Adrenal gland (tissue), 12 donors: ENCODE measurements around the gene PLA2G4D. TPM values are rescaled to one million over a fixed set of nuclear protein-coding genes. Genes with fewer than 3 reads are reported as not detected.
A peak's percentile ranks its signal among the peaks of the same experiment; 100 is the strongest.

Experiments used
- DNase-seq, 7 donors: peaks; one replicate each; pipeline ENCODE4 v3.0.0-alpha.2; 2019 to 2020
- H3K27ac ChIP-seq, 5 donors: fragments of 200-600 bp; sonication (generic) in 4 of 5; 1 replicate in 3 of 5; 2 replicates in 2 of 5; pipeline versions ENCODE4 v1.5.1 to v1.8.0; 2016 to 2020; ENCODE audit warnings: mild to moderate bottlenecking in 1 of 5
- H3K27me3 ChIP-seq: fragments of 200-600 bp; 2 replicates; pipeline ENCODE4 v1.8.0; 2021
- H3K36me3 ChIP-seq, 2 donors: fragments of 200-600 bp; replicated peaks in 1 of 2; 1 replicate in 1 of 2; 2 replicates in 1 of 2; pipeline versions ENCODE4 v1.5.1 to v1.8.0; 2018 to 2022
- H3K4me1 ChIP-seq, 2 donors: fragments of 200-600 bp; replicated peaks in 1 of 2; 1 replicate in 1 of 2; 2 replicates in 1 of 2; pipeline versions ENCODE4 v1.5.1 to v1.8.0; 2018 to 2021
- H3K4me3 ChIP-seq, 4 donors: fragments of 200-600 bp; sonication (generic) in 3 of 4; one replicate each; pipeline ENCODE4 v1.5.1; 2016 to 2018
- H3K9me3 ChIP-seq, 3 donors: fragments of 200-600 bp; sonication (generic) in 1 of 3; replicated peaks in 1 of 3; 1 replicate in 2 of 3; 2 replicates in 1 of 3; pipeline versions ENCODE4 v1.5.1 to v1.8.0; 2016 to 2021
- CTCF ChIP-seq, 6 experiments: fragments of 450-650 bp in 4 of 6; fragments of 200-600 bp in 2 of 6; sonication (generic) in 1 of 6; IDR thresholded peaks; 1 replicate in 5 of 6; 2 replicates in 1 of 6; pipeline versions ENCODE4 v1.5.1 to v1.8.0; 2016 to 2021; ENCODE audit warnings: antibody characterized with exemption in 6 of 6, mild to moderate bottlenecking in 2 of 6, moderate library complexity in 1 of 6
- POLR2A ChIP-seq, 2 donors: fragments of 450-650 bp; IDR thresholded peaks; one replicate each; pipeline ENCODE4 v1.6.1; 2017; ENCODE audit warnings: antibody characterized with exemption in 2 of 2, mild to moderate bottlenecking in 2 of 2, moderate library complexity in 1 of 2
- WGBS, 4 donors: extraction: QIAGEN DNeasy Blood & Tissue Kit in 2 of 4; methylation state at CpG; one replicate each; pipeline versions ENCODE4 v1.1.5 to v1.1.7; 2013 to 2017; 5-methylcytosine and 5-hydroxymethylcytosine counted together
- intact Hi-C, 2 donors: fragments of 100-400 bp; cut with DNase I; formaldehyde crosslinking; loops; one replicate each; pipeline versions ENCODE4 v1.14.1 to v1.15.0; 2022 to 2023
- polyA plus RNA-seq, 3 donors: library from polyadenylated mRNA; stranded (reverse); fragments of 200-250 nt in 2 of 3; fragments of 350-450 nt in 1 of 3; fragmentation: Illumina TruSeq in 1 of 3; extraction: RNeasy Lipid Tissue Mini Kit (QIAGEN cat#74804) in 1 of 3; gene quantifications; one replicate each; pipeline ENCODE4 v1.2.3, GENCODE V29; 2013 to 2014
- total RNA-seq, 9 donors: library from RNA; depleted of rRNA in 4 of 9; stranded (reverse); fragments of >200 nt in 4 of 9; fragments of 120-200 nt in 1 of 9; fragmentation: NEBNext Ultra II Directional in 1 of 9; extraction: Animal tissue kit (Norgen Biotek cat#: 25700) in 1 of 9; gene quantifications; one replicate each; pipeline versions ENCODE4 v1.1.0 to v1.2.4, GENCODE V29; 2013 to 2023
- donor health status: healthy with polysubstance abuse.
- donor health status: Bipolar disorder and iron deficiency.
- donor health status: DM: yes; HTN: yes; CAD: no.
- donor health status: DM: no; HTN: no; CAD: no.
- donor health status: DM: no; HTN: no; CAD: no.
- donor health status: DM: yes; HTN: yes; CAD: no.

Gene PLA2G4D
- total and polyA plus RNA-seq, 12 donors, result 0.07 to 1.2 (median 0.23) TPM; not detected in 2

GRCh38 chr15:42141246-42141645 is 46.9 kb upstream of the PLA2G4D start:
- H3K4me3 ChIP-seq, result no peak overlapping the region
- no peaks in the 10 kb centered on the region for H3K36me3 ChIP-seq
- 88 to 89% (median 89%) methylated on average over 5 to 7 of the region's 7 CpGs for WGBS, 4 donors
- no peaks in the 10 kb centered on the region for H3K9me3 ChIP-seq
- intact Hi-C loops, result loop anchor here (2.0 to 5.0 kb wide), 2 partner anchors 30 to 74 kb away; no protein-coding TSS in a partner anchor
- DNase-seq, result peak in 1 of 7 donors; percentile 7
- H3K27me3 ChIP-seq, result no peaks in the 10 kb centered on the region
- no peaks in the 10 kb centered on the region for H3K4me1 ChIP-seq
- TF ChIP-seq CTCF (IDR thresholded peaks at IDR 0.05), result no peak
- TF ChIP-seq POLR2A (IDR thresholded peaks at IDR 0.05), result no peak
- H3K27ac ChIP-seq, result no peak overlapping the region

GRCh38 chr15:42140383-42141070 is 46.2 kb upstream of the PLA2G4D start:
- H3K9me3 ChIP-seq, result no peaks in the 10 kb centered on the region
- no peaks in the 10 kb centered on the region for H3K36me3 ChIP-seq
- intact Hi-C loops, result loop anchor here (2.0 to 5.0 kb wide), 2 partner anchors 30 to 73 kb away; no protein-coding TSS in a partner anchor
- WGBS, 4 donors, result 82 to 92% (median 89%) methylated on average over 8 of the region's 8 CpGs
- H3K27me3 ChIP-seq, result no peaks in the 10 kb centered on the region
- H3K4me3 ChIP-seq, result no peak overlapping the region
- H3K4me1 ChIP-seq, result no peaks in the 10 kb centered on the region
- H3K27ac ChIP-seq, result no peak overlapping the region
- peak in 4 of 7 donors; percentile 6 to 35 (median 10) for DNase-seq
- TF ChIP-seq POLR2A (IDR thresholded peaks at IDR 0.05) (no peak), CTCF (IDR thresholded peaks at IDR 0.05) (no peak)

- no peaks in the 10 kb centered on the region for H3K4me1 ChIP-seq
- no peaks in the 10 kb centered on the region for H3K36me3 ChIP-seq
- intact Hi-C loops, result loop anchor here (5.0 kb wide), 1 partner anchor 152 kb away; no protein-coding TSS in a partner anchor
- no peak for TF ChIP-seq POLR2A (IDR thresholded peaks at IDR 0.05)
- TF ChIP-seq CTCF (IDR thresholded peaks at IDR 0.05), result no peak
- WGBS, 4 donors, result 70 to 88% (median 81%) methylated on average over 4 to 6 of the region's 6 CpGs
- no peaks in the 10 kb centered on the region for H3K9me3 ChIP-seq
- H3K27me3 ChIP-seq, result no peaks in the 10 kb centered on the region
- H3K27ac ChIP-seq, result no peak overlapping the region
- H3K4me3 ChIP-seq, result no peak overlapping the region
- peak in 3 of 7 donors; percentile 6 to 33 (median 7) for DNase-seq
These were observed 45.2 kb upstream of the PLA2G4D start for GRCh38 chr15:42139596-42139995.

GRCh38 chr15:42138968-42139386 is 44.6 kb upstream of the PLA2G4D start:
- WGBS, 4 donors, result 65 to 80% (median 70%) methylated on average over 3 of the region's 3 CpGs
- Histone ChIP-seq H3K27me3 (no peaks in the 10 kb centered on the region), H3K27ac (no peak overlapping the region), H3K9me3 (no peaks in the 10 kb centered on the region), H3K36me3 (no peaks in the 10 kb centered on the region), H3K4me3 (no peak overlapping the region), H3K4me1 (no peaks in the 10 kb centered on the region)
- peak in 3 of 7 donors; percentile 14 to 42 (median 20) for DNase-seq
- TF ChIP-seq CTCF (IDR thresholded peaks at IDR 0.05) (no peak), POLR2A (IDR thresholded peaks at IDR 0.05) (no peak)
- intact Hi-C loops, result loop anchor here (5.0 kb wide), 1 partner anchor 152 kb away; no protein-coding TSS in a partner anchor
